Keratinocyte (primary cell): Measurements from ENCODE around the gene MOGAT1. TPM values are rescaled to one million over a fixed set of nuclear protein-coding genes. Genes with fewer than 3 reads are reported as not detected.

Source experiments
- DNase-seq: peaks from one replicate; pipeline ENCODE4 v3.0.0-alpha.2; 2011; ENCODE audit warnings: low read depth, missing footprints, low spot score
- FAIRE-seq: peaks from 2 replicates; lab custom pipeline; 2011; peaks lifted over from hg19 to GRCh38; lab: Jason Lieb, UNC
- H2AFZ ChIP-seq: 2 replicates; pipeline ENCODE4 v1.6.0; 2012; ENCODE audit warnings: low read length, control low read depth, inconsistent platforms; ENCODE audit not compliant: control insufficient read depth
- H3K27ac ChIP-seq: 2 replicates; pipeline ENCODE4 v1.5.1; 2011; ENCODE audit warnings: low read length; ENCODE audit not compliant: control insufficient read depth, insufficient read depth
- H3K27me3 ChIP-seq: 3 replicates; pipeline ENCODE4 v1.6.0; 2011; ENCODE audit warnings: low read length; ENCODE audit not compliant: control insufficient read depth, insufficient read depth; ENCODE audit errors: extremely low read depth
- H3K36me3 ChIP-seq, 2 experiments: 2 replicates in 1 of 2; 3 replicates in 1 of 2; pipeline ENCODE4 v1.5.1; 2011; ENCODE audit warnings: low read length in 2 of 2, mild to moderate bottlenecking in 1 of 2; ENCODE audit not compliant: control insufficient read depth in 2 of 2, insufficient read depth in 2 of 2; ENCODE audit errors: extremely low read depth in 1 of 2
- H3K4me1 ChIP-seq: 3 replicates; pipeline ENCODE4 v1.5.1; 2011; ENCODE audit warnings: low read length; ENCODE audit not compliant: control insufficient read depth, insufficient read depth; ENCODE audit errors: extremely low read depth
- H3K4me2 ChIP-seq: 3 replicates; pipeline ENCODE4 v1.6.0; 2011; ENCODE audit warnings: low read depth, low read length; ENCODE audit not compliant: control insufficient read depth, insufficient read depth; ENCODE audit errors: extremely low read depth
- H3K4me3 ChIP-seq, 3 experiments: fragments of 200-600 bp in 1 of 3; sonication (generic) in 1 of 3; 2 replicates in 2 of 3; 3 replicates in 1 of 3; pipeline ENCODE4 v1.5.1; 2011 to 2016; ENCODE audit warnings: low read length in 3 of 3, mild to moderate bottlenecking in 3 of 3, control low read depth in 2 of 3, inconsistent platforms in 1 of 3, low read depth in 1 of 3, mixed read lengths in 1 of 3, mixed run types in 1 of 3, moderate library complexity in 1 of 3; ENCODE audit not compliant: control insufficient read depth in 2 of 3, insufficient read depth in 2 of 3; ENCODE audit errors: extremely low read depth in 1 of 3
- H3K79me2 ChIP-seq: 2 replicates; pipeline ENCODE4 v1.6.0; 2012; ENCODE audit warnings: low read length; ENCODE audit not compliant: control insufficient read depth, insufficient read depth
- H3K9ac ChIP-seq: 3 replicates; pipeline ENCODE4 v1.6.0; 2011; ENCODE audit warnings: low read length; ENCODE audit not compliant: control insufficient read depth, insufficient read depth; ENCODE audit errors: extremely low read depth
- H3K9me1 ChIP-seq: 3 replicates; pipeline ENCODE4 v1.6.0; 2011; ENCODE audit warnings: low read length; ENCODE audit not compliant: control insufficient read depth, insufficient read depth; ENCODE audit errors: extremely low read depth
- H3K9me3 ChIP-seq: 2 replicates; pipeline ENCODE4 v1.5.1; 2012; ENCODE audit warnings: low read depth, low read length; ENCODE audit not compliant: control insufficient read depth
- H4K20me1 ChIP-seq: 3 replicates; pipeline ENCODE4 v1.6.0; 2011; ENCODE audit warnings: low read length; ENCODE audit not compliant: control insufficient read depth, insufficient read depth; ENCODE audit errors: extremely low read depth
- CTCF ChIP-seq, 3 experiments: IDR thresholded peaks in 1 of 3; conservative IDR thresholded peaks in 1 of 3; optimal IDR thresholded peaks in 1 of 3; 2 replicates in 2 of 3; 3 replicates in 1 of 3; pipeline versions ENCODE3 to v1.5.1; 2011; ENCODE audit warnings: low read length in 3 of 3, mild to moderate bottlenecking in 3 of 3, moderate library complexity in 2 of 3, control low read depth in 1 of 3, inconsistent platforms in 1 of 3; ENCODE audit not compliant: insufficient read depth in 2 of 3; ENCODE audit errors: extremely low read depth in 1 of 3
- EZH2 ChIP-seq: IDR thresholded peaks from one replicate; pipeline ENCODE4 v1.6.1; 2012; ENCODE audit warnings: inconsistent platforms, mild to moderate bottlenecking, low read length, moderate library complexity
- dilution Hi-C: fragments of 300-500 bp; cut with MboI; formaldehyde crosslinking; loops from one replicate; pipeline ENCODE4 v1.7.0; 2020; ENCODE audit warnings: low sequenced_read_pairs; ENCODE audit not compliant: extremely low pct_ligation_motif_present
- polyA plus RNA-seq, 5 experiments: library from polyadenylated mRNA; depleted of rRNA in 3 of 5; stranded (reverse) in 3 of 5; stranded (forward) in 1 of 5; unstranded in 1 of 5; fragments of >200 nt; gene quantifications; 1 replicate in 1 of 5; 2 replicates in 3 of 5; 3 replicates in 1 of 5; pipeline versions ENCODE4 v1.2.1 to v1.2.3, GENCODE V29; 2011 to 2012; ENCODE audit warnings: missing spikeins in 2 of 5, low read depth in 1 of 5, low replicate concordance in 1 of 5

MOGAT1 gene
- polyA plus RNA-seq, 1 donor (not counting 4 experiments of a cell fraction or from before 2014, with no cell fraction given) = not detected

GRCh38 chr2:222652491-222653255 lies 18.8 kb upstream of the MOGAT1 start:
- DNase-seq = no peak
- H3K36me3 ChIP-seq = peaks cover 7 to 15% of the 10 kb centered on the region in 2 experiments
- H3K4me2 ChIP-seq = peak overlapping the region; percentile 96

GRCh38 chr2:222653280-222653679 lies 18.2 kb upstream of the MOGAT1 start:
- dilution Hi-C loops = no loop called here
- peak overlapping the region; percentile 87 for H3K27ac ChIP-seq
- peak overlapping the region; percentile 96 for H3K4me2 ChIP-seq

More at GRCh38 chr2:222652491-222653255, 18.8 kb upstream of the MOGAT1 start:
- TF ChIP-seq CTCF (optimal IDR thresholded peaks at IDR 0.05 in 1 of 3, IDR thresholded peaks at IDR 0.05 in 1 of 3, conservative IDR thresholded peaks at IDR 0.05 in 1 of 3; ENCODE audit: extremely low read depth in 1 of 3, insufficient read depth in 2 of 3, low read length in 3 of 3) (no peak), EZH2 (no peak)
- FAIRE-seq = peak; percentile 62
- Histone ChIP-seq H3K79me2 (peaks cover 71% of the 10 kb centered on the region), H3K27ac (peak overlapping the region; percentile 87), H3K9ac (peak overlapping the region; percentile 10), H3K4me3 (peak overlapping the region in 2 of 3 experiments; percentile 33 to 40), H3K4me1 (peaks cover 28% of the 10 kb centered on the region), H3K27me3 (no peaks in the 10 kb centered on the region), H3K9me3 (no peaks in the 10 kb centered on the region), H3K9me1 (no peaks in the 10 kb centered on the region), H2AFZ (no peak overlapping the region), H4K20me1 (peaks cover 6% of the 10 kb centered on the region)
- dilution Hi-C loops = no loop called here

More at GRCh38 chr2:222653280-222653679, 18.2 kb upstream of the MOGAT1 start:
- peaks cover 68% of the 10 kb centered on the region for H3K79me2 ChIP-seq
- DNase-seq (no peak), FAIRE-seq (no peak)
- no peak overlapping the region for H2AFZ ChIP-seq
- no peaks in the 10 kb centered on the region for H3K27me3 ChIP-seq
- H3K9me1 ChIP-seq = no peaks in the 10 kb centered on the region
- H3K9me3 ChIP-seq = no peaks in the 10 kb centered on the region
- peaks cover 5 to 13% of the 10 kb centered on the region in 2 experiments for H3K36me3 ChIP-seq
- H3K4me3 ChIP-seq = peak overlapping the region in 2 of 3 experiments; percentile 33 to 40
- H3K4me1 ChIP-seq = peaks cover 28% of the 10 kb centered on the region
- H4K20me1 ChIP-seq = peaks cover 6% of the 10 kb centered on the region
- H3K9ac ChIP-seq = peak overlapping the region; percentile 10
- no peak for TF ChIP-seq CTCF (optimal IDR thresholded peaks at IDR 0.05 in 1 of 3, IDR thresholded peaks at IDR 0.05 in 1 of 3, conservative IDR thresholded peaks at IDR 0.05 in 1 of 3; ENCODE audit: extremely low read depth in 1 of 3, insufficient read depth in 2 of 3, low read length in 3 of 3)
- no peak for TF ChIP-seq EZH2
